GM12878 (cell line): ENCODE results near the gene TBC1D32. TPM values are rescaled to one million over a fixed set of nuclear protein-coding genes. Genes with fewer than 3 reads are reported as not detected.

Experiments
- ATAC-seq: fragments of 200-7000 bp; cut with Tn5 transposase; 3 replicates; pipeline ENCODE4 v1.9.1; 2020; ENCODE audit warnings: mild to moderate bottlenecking, moderate library complexity
- BruUV-seq: library from RNA; stranded (reverse); fragments of 400-500 nt; replicated peaks from 2 replicates; lab custom pipeline; 2021; lab: Mats Ljungman, UMichigan
- CTCF ChIA-PET: fragments of 300-600 bp; sonication (Branson Sonifier 250); formaldehyde crosslinking; extraction: SDS; loops from one replicate; lab custom pipeline; 2021; ENCODE audit warnings: inconsistent platforms; lab: Yijun Ruan, JAX
- POLR2A ChIA-PET: fragments of 350-600 bp; formaldehyde crosslinking; extraction: SDS; loops from one replicate; lab custom pipeline; 2021; ENCODE audit warnings: inconsistent platforms; lab: Charles Lee
- RAD21 ChIA-PET: fragments of 300-600 bp; sonication (Branson Sonifier 250); formaldehyde crosslinking; loops from one replicate; lab custom pipeline; 2023; ENCODE audit warnings: antibody characterized with exemption; ENCODE audit not compliant: unreplicated experiment; lab: Charles Lee
- SMC1A ChIA-PET: fragments of 300-600 bp; sonication (Branson Sonifier 250); formaldehyde crosslinking; loops from one replicate; lab custom pipeline; 2023; ENCODE audit not compliant: unreplicated experiment, uncharacterized antibody; lab: Charles Lee
- DNase-seq: peaks from one replicate; pipeline ENCODE4 v3.0.0-alpha.2; 2011; ENCODE audit warnings: low read depth, low spot score
- FAIRE-seq: peaks from 3 replicates; lab custom pipeline; 2011; peaks lifted over from hg19 to GRCh38; lab: Jason Lieb, UNC
- H2AFZ ChIP-seq: 2 replicates; pipeline ENCODE4 v1.6.0; 2011; ENCODE audit warnings: low read depth, low read length, control low read depth; ENCODE audit not compliant: control insufficient read depth
- H3K27ac ChIP-seq: 2 replicates; pipeline ENCODE4 v1.5.1; 2011; ENCODE audit warnings: control low read depth; ENCODE audit not compliant: control insufficient read depth, insufficient read depth
- H3K27me3 ChIP-seq, 2 experiments: replicated peaks in 1 of 2; 2 replicates each; pipeline versions ENCODE4 v1.6.0 to v1.6.1; 2011; ENCODE audit warnings: low read length in 1 of 2; ENCODE audit not compliant: control insufficient read depth in 2 of 2, insufficient read depth in 2 of 2
- H3K36me3 ChIP-seq, 2 experiments: 2 replicates each; pipeline ENCODE4 v1.5.1; 2011; ENCODE audit warnings: low read length in 1 of 2; ENCODE audit not compliant: control insufficient read depth in 2 of 2, insufficient read depth in 2 of 2
- H3K4me1 ChIP-seq: 2 replicates; pipeline ENCODE4 v1.6.1; 2011; ENCODE audit warnings: mild to moderate bottlenecking, low read length, moderate library complexity, mixed read lengths; ENCODE audit not compliant: control insufficient read depth, insufficient read depth
- H3K4me2 ChIP-seq: 2 replicates; pipeline ENCODE4 v1.6.0; 2011; ENCODE audit warnings: control low read depth; ENCODE audit not compliant: control insufficient read depth, insufficient read depth
- H3K4me3 ChIP-seq: fragments of 200-600 bp; sonication (generic); 2 replicates; pipeline ENCODE4 v1.5.1; 2016
- H3K79me2 ChIP-seq: 2 replicates; pipeline ENCODE4 v1.6.0; 2011; ENCODE audit warnings: low read length; ENCODE audit not compliant: control insufficient read depth, insufficient read depth
- H3K9ac ChIP-seq: 2 replicates; pipeline ENCODE4 v1.8.0; 2011; ENCODE audit warnings: low read length, control low read depth, mixed read lengths; ENCODE audit not compliant: control insufficient read depth, insufficient read depth
- H3K9me3 ChIP-seq: replicated peaks from 3 replicates; pipeline ENCODE4 v1.5.1; 2011; ENCODE audit warnings: mild to moderate bottlenecking, low read length; ENCODE audit not compliant: control insufficient read depth, insufficient read depth
- H4K20me1 ChIP-seq: 2 replicates; pipeline ENCODE4 v1.6.0; 2011; ENCODE audit not compliant: control insufficient read depth, insufficient read depth
- BRCA1 ChIP-seq: IDR thresholded peaks from 2 replicates; pipeline ENCODE4 v1.6.1; 2011; ENCODE audit warnings: low read depth, low read length, improper control_type of control experiment
- CEBPB ChIP-seq, 2 experiments: fragments of 150-350 bp in 1 of 2; IDR thresholded peaks; 2 replicates each; pipeline ENCODE4 v1.6.1; 2012 to 2014; ENCODE audit warnings: low read depth in 2 of 2, low read length in 2 of 2, borderline replicate concordance in 1 of 2, inconsistent platforms in 1 of 2
- ESRRA ChIP-seq: IDR thresholded peaks from 2 replicates; pipeline ENCODE4 v1.6.1; 2012; ENCODE audit warnings: mild to moderate bottlenecking, low read length, improper control_type of control experiment
- MTA3 ChIP-seq: IDR thresholded peaks from 2 replicates; pipeline ENCODE4 v1.6.1; 2012; ENCODE audit warnings: low read length, inconsistent platforms, borderline replicate concordance
- NFIC ChIP-seq: IDR thresholded peaks from 2 replicates; pipeline ENCODE4 v1.6.1; 2012; ENCODE audit warnings: low read depth, mild to moderate bottlenecking, inconsistent platforms, low read length, moderate library complexity
- NR2C1 ChIP-seq: fragments of 450-650 bp; IDR thresholded peaks from 2 replicates; pipeline ENCODE4 v1.6.1; 2017; ENCODE audit warnings: antibody characterized with exemption, mild to moderate bottlenecking, moderate library complexity
- POLR2AphosphoS5 ChIP-seq: IDR thresholded peaks from 2 replicates; pipeline ENCODE4 v1.6.1; 2011; ENCODE audit warnings: mild to moderate bottlenecking, low read length, inconsistent platforms
- SUZ12 ChIP-seq: fragments of 200-600 bp; sonication (generic); IDR thresholded peaks from one replicate; pipeline ENCODE4 v1.6.1; 2018; ENCODE audit warnings: antibody characterized with exemption, mild to moderate bottlenecking; ENCODE audit not compliant: unreplicated experiment
- TCF3 ChIP-seq: IDR thresholded peaks from 2 replicates; pipeline ENCODE4 v1.6.1; 2012; ENCODE audit warnings: low read depth, mild to moderate bottlenecking, low read length, borderline replicate concordance; ENCODE audit not compliant: insufficient read depth
- WGBS: methylation state at CpG from one replicate; pipeline ENCODE4 v1.1.6; 2016; ENCODE audit warnings: low lambda C conversion rate; ENCODE audit not compliant: insufficient replicate concordance, insufficient coverage; ENCODE audit errors: missing lambda C conversion rate; 5-methylcytosine and 5-hydroxymethylcytosine counted together
- in situ Hi-C: fragments of 300-500 bp; cut with MboI; formaldehyde crosslinking; loops from 9 replicates; pipeline ENCODE4 v1.14.3; 2018; ENCODE audit warnings: mixed read lengths
- intact Hi-C: fragments of 100-400 bp; cut with micrococcal nuclease; formaldehyde crosslinking; loops from one replicate; pipeline ENCODE4 v1.14.2; 2022; ENCODE audit not compliant: unreplicated experiment
- polyA plus RNA-seq, 11 experiments: library from polyadenylated mRNA; depleted of rRNA in 4 of 11; unstranded in 6 of 11; stranded (reverse) in 5 of 11; fragments of >200 nt; fragmentation: Nextera tagmentation in 4 of 11; fragmentation: Illumina TruSeq in 1 of 11; extraction: Ambion mirVana in 4 of 11; extraction: Trizol in 1 of 11; gene quantifications; 1 replicate in 1 of 11; 2 replicates in 10 of 11; pipeline versions ENCODE4 v1.2.1 to v1.2.3, GENCODE V29; 2011 to 2016; ENCODE audit warnings: inconsistent platforms in 2 of 11, missing spikeins in 2 of 11, low read depth in 1 of 11
- total RNA-seq, 4 experiments: library from RNA; depleted of rRNA in 3 of 4; stranded (reverse); fragments of >200 nt in 3 of 4; fragmentation: Illumina TruSeq in 1 of 4; extraction: Trizol in 1 of 4; gene quantifications; 2 replicates each; pipeline versions ENCODE4 v1.2.1 to v1.2.3, GENCODE V29; 2013 to 2021
- TF ChIP-seq, protein P1 (sequence below): IDR thresholded peaks from 2 replicates; pipeline ENCODE4 v1.6.1; 2011; ENCODE audit warnings: low read depth, low read length, improper control_type of control experiment, borderline replicate concordance
- TF ChIP-seq, protein P2 (sequence below): IDR thresholded peaks from 2 replicates; pipeline ENCODE4 v1.6.1; 2012; ENCODE audit warnings: mild to moderate bottlenecking, low read depth, low read length
- TF ChIP-seq, protein P3 (sequence below): fragments of 450-650 bp; conservative IDR thresholded peaks from 2 replicates; pipeline ENCODE4 v1.6.1; 2017; ENCODE audit warnings: mild to moderate bottlenecking, moderate library complexity
- TF ChIP-seq, protein P4 (sequence below): fragments of 450-650 bp; IDR thresholded peaks from 2 replicates; pipeline ENCODE4 v1.6.1; 2017; ENCODE audit warnings: antibody characterized with exemption, mild to moderate bottlenecking, moderate library complexity

TBC1D32 gene
- total and polyA plus RNA-seq, 10 of the 15 experiments (the other 5 are each of a cell fraction or from before 2014, with no cell fraction given): 2.2 to 10.2 (median 4.1) TPM

DNA sequence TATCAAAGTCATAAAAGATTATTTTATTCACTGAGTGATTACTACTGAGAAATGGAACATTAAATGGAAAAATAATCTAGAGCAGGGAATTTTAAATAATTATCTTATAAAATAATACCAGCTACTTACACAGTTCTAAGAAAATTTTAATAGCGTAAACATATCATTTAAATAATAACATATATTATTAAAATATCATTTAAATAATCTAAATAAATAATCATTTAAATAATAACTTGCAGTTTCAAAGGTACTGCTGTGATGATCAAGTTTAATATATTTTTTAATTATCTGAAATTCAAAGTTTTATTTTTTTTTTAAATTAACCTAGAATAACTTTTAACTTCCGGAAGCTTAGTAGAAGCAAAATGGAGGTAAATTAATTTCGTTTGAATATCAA is 301.2 kb downstream of the TBC1D32 start:
- Histone ChIP-seq H3K9me3 (no peaks in the 10 kb centered on the region), H3K27ac (no peak overlapping the region), H3K9ac (no peak overlapping the region), H3K36me3 (no peaks in the 10 kb centered on the region), H4K20me1 (no peaks in the 10 kb centered on the region), H3K79me2 (no peaks in the 10 kb centered on the region), H3K4me2 (no peak overlapping the region), H2AFZ (no peak overlapping the region), H3K27me3 (no peaks in the 10 kb centered on the region), H3K4me3 (no peak overlapping the region), H3K4me1 (no peaks in the 10 kb centered on the region)
- intact Hi-C loops (no loop called here), in situ Hi-C loops (no loop called here)
- FAIRE-seq (no peak), ATAC-seq (no peak), DNase-seq (no peak)
- WGBS: 45% methylated on average over 3 of the region's 3 CpGs
- ChIA-PET CTCF (interaction anchor here (1.8 kb wide), 1 partner anchor 272 kb away, joined by 3 read pairs; no protein-coding TSS in a partner anchor), SMC1A (no interaction called here), RAD21 (no interaction called here), POLR2A (no interaction called here)
- BruUV-seq: no TSS peak
- TF ChIP-seq MTA3: no peak
- no peak for TF ChIP-seq TCF3
- no peak for TF ChIP-seq ESRRA
- TF ChIP-seq, protein P1, sequence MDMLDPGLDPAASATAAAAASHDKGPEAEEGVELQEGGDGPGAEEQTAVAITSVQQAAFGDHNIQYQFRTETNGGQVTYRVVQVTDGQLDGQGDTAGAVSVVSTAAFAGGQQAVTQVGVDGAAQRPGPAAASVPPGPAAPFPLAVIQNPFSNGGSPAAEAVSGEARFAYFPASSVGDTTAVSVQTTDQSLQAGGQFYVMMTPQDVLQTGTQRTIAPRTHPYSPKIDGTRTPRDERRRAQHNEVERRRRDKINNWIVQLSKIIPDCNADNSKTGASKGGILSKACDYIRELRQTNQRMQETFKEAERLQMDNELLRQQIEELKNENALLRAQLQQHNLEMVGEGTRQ: no peak
- TF ChIP-seq SUZ12: no peak
- TF ChIP-seq NR2C1: no peak
- TF ChIP-seq POLR2AphosphoS5: no peak
- TF ChIP-seq, protein P2, sequence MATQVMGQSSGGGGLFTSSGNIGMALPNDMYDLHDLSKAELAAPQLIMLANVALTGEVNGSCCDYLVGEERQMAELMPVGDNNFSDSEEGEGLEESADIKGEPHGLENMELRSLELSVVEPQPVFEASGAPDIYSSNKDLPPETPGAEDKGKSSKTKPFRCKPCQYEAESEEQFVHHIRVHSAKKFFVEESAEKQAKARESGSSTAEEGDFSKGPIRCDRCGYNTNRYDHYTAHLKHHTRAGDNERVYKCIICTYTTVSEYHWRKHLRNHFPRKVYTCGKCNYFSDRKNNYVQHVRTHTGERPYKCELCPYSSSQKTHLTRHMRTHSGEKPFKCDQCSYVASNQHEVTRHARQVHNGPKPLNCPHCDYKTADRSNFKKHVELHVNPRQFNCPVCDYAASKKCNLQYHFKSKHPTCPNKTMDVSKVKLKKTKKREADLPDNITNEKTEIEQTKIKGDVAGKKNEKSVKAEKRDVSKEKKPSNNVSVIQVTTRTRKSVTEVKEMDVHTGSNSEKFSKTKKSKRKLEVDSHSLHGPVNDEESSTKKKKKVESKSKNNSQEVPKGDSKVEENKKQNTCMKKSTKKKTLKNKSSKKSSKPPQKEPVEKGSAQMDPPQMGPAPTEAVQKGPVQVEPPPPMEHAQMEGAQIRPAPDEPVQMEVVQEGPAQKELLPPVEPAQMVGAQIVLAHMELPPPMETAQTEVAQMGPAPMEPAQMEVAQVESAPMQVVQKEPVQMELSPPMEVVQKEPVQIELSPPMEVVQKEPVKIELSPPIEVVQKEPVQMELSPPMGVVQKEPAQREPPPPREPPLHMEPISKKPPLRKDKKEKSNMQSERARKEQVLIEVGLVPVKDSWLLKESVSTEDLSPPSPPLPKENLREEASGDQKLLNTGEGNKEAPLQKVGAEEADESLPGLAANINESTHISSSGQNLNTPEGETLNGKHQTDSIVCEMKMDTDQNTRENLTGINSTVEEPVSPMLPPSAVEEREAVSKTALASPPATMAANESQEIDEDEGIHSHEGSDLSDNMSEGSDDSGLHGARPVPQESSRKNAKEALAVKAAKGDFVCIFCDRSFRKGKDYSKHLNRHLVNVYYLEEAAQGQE: no peak
- TF ChIP-seq BRCA1: no peak
- TF ChIP-seq, protein P3, sequence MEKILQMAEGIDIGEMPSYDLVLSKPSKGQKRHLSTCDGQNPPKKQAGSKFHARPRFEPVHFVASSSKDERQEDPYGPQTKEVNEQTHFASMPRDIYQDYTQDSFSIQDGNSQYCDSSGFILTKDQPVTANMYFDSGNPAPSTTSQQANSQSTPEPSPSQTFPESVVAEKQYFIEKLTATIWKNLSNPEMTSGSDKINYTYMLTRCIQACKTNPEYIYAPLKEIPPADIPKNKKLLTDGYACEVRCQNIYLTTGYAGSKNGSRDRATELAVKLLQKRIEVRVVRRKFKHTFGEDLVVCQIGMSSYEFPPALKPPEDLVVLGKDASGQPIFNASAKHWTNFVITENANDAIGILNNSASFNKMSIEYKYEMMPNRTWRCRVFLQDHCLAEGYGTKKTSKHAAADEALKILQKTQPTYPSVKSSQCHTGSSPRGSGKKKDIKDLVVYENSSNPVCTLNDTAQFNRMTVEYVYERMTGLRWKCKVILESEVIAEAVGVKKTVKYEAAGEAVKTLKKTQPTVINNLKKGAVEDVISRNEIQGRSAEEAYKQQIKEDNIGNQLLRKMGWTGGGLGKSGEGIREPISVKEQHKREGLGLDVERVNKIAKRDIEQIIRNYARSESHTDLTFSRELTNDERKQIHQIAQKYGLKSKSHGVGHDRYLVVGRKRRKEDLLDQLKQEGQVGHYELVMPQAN: no peak
- TF ChIP-seq, protein P4, sequence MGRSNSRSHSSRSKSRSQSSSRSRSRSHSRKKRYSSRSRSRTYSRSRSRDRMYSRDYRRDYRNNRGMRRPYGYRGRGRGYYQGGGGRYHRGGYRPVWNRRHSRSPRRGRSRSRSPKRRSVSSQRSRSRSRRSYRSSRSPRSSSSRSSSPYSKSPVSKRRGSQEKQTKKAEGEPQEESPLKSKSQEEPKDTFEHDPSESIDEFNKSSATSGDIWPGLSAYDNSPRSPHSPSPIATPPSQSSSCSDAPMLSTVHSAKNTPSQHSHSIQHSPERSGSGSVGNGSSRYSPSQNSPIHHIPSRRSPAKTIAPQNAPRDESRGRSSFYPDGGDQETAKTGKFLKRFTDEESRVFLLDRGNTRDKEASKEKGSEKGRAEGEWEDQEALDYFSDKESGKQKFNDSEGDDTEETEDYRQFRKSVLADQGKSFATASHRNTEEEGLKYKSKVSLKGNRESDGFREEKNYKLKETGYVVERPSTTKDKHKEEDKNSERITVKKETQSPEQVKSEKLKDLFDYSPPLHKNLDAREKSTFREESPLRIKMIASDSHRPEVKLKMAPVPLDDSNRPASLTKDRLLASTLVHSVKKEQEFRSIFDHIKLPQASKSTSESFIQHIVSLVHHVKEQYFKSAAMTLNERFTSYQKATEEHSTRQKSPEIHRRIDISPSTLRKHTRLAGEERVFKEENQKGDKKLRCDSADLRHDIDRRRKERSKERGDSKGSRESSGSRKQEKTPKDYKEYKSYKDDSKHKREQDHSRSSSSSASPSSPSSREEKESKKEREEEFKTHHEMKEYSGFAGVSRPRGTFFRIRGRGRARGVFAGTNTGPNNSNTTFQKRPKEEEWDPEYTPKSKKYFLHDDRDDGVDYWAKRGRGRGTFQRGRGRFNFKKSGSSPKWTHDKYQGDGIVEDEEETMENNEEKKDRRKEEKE: no peak
- TF ChIP-seq CEBPB (IDR thresholded peaks at IDR 0.05; ENCODE audit: borderline replicate concordance in 1 of 2, low read depth in 2 of 2, low read length in 2 of 2): no peak
- no peak for TF ChIP-seq NFIC
